K562 (cell line): ENCODE data around the gene DHDH. TPM values are rescaled to one million over a fixed set of nuclear protein-coding genes. Genes with fewer than 3 reads are reported as not detected.

ENCODE experiments used
- CC2D1A ChIP-seq: fragments of 450-650 bp; IDR thresholded peaks from 2 replicates; pipeline ENCODE4 v1.6.1; 2017; ENCODE audit warnings: mild to moderate bottlenecking
- CEBPB ChIP-seq: fragments of 450-650 bp; IDR thresholded peaks from 2 replicates; pipeline ENCODE4 v1.6.1; 2016; ENCODE audit warnings: missing genetic modification characterization, missing compliant biosample characterization
- CHD4 ChIP-seq: fragments of 200-600 bp; sonication (generic); IDR thresholded peaks from 3 replicates; pipeline ENCODE4 v1.6.1; 2012; ENCODE audit warnings: low read depth, mild to moderate bottlenecking, mixed read lengths, low read length, inconsistent platforms; ENCODE audit not compliant: insufficient read depth, insufficient replicate concordance, poor library complexity, severe bottlenecking
- KDM4B ChIP-seq, 2 experiments: fragments of 450-650 bp in 1 of 2; sonication (generic) in 1 of 2; IDR thresholded peaks; 2 replicates each; pipeline ENCODE4 v1.6.1; 2016 to 2017; ENCODE audit warnings: borderline replicate concordance in 2 of 2, antibody characterized with exemption in 1 of 2, low read depth in 1 of 2, mild to moderate bottlenecking in 1 of 2
- MTA2 ChIP-seq: fragments of 450-650 bp; IDR thresholded peaks from 2 replicates; pipeline ENCODE4 v1.6.1; 2016; ENCODE audit warnings: low read depth
- PHF21A ChIP-seq: fragments of 450-650 bp; IDR thresholded peaks from 2 replicates; pipeline ENCODE4 v1.6.1; 2017; ENCODE audit warnings: low read depth, borderline replicate concordance
- POLR2AphosphoS2 ChIP-seq: IDR thresholded peaks from 2 replicates; pipeline ENCODE4 v1.6.1; 2012; ENCODE audit warnings: low read length, improper control_type of control experiment
- POLR2G ChIP-seq: fragments of 200-400 bp; formaldehyde crosslinking; IDR thresholded peaks from 2 replicates; pipeline ENCODE4 v1.6.1; 2017; ENCODE audit warnings: low read depth, mild to moderate bottlenecking, antibody characterized with exemption, low read length, moderate library complexity
- RB1 ChIP-seq: fragments of 450-650 bp; IDR thresholded peaks from 2 replicates; pipeline ENCODE4 v1.6.1; 2017; ENCODE audit warnings: low read depth, mild to moderate bottlenecking
- RBM17 ChIP-seq: fragments of 200-400 bp; formaldehyde crosslinking; IDR thresholded peaks from 2 replicates; pipeline ENCODE4 v1.6.1; 2017; ENCODE audit warnings: low read depth, mild to moderate bottlenecking, low read length, borderline replicate concordance
- RBM25 ChIP-seq: fragments of 200-400 bp; formaldehyde crosslinking; IDR thresholded peaks from 2 replicates; pipeline ENCODE4 v1.6.1; 2018; ENCODE audit warnings: low read length, low read depth, moderate library complexity; ENCODE audit not compliant: severe bottlenecking
- SMAD3 ChIP-seq: fragments of 450-650 bp; formaldehyde crosslinking; conservative IDR thresholded peaks from 2 replicates; pipeline ENCODE4 v1.4.0; 2020; ENCODE audit warnings: mild to moderate bottlenecking
- SMARCA4 ChIP-seq: fragments of 450-650 bp; IDR thresholded peaks from 2 replicates; pipeline ENCODE4 v1.6.1; 2016
- SUPT5H ChIP-seq: fragments of 450-650 bp; IDR thresholded peaks from 2 replicates; pipeline ENCODE4 v1.6.1; 2016
- ZBTB8A ChIP-seq: fragments of 450-650 bp; IDR thresholded peaks from 2 replicates; pipeline ENCODE4 v1.6.1; 2018; ENCODE audit warnings: mild to moderate bottlenecking, moderate library complexity; ENCODE audit not compliant: partially characterized antibody
- ZC3H11A ChIP-seq: IDR thresholded peaks from 2 replicates; pipeline ENCODE4 v1.6.1; 2012; ENCODE audit warnings: low read depth, low read length, improper control_type of control experiment
- ZNF143 ChIP-seq: sonication (generic); formaldehyde crosslinking; IDR thresholded peaks from 2 replicates; pipeline ENCODE4 v1.9.0; 2022; ENCODE audit warnings: mild to moderate bottlenecking, missing genetic modification reagents
- ZNF347 ChIP-seq: fragments of 450-650 bp; formaldehyde crosslinking; IDR thresholded peaks from 2 replicates; pipeline ENCODE4 v1.4.0; 2020; ENCODE audit warnings: low read depth, mild to moderate bottlenecking, moderate library complexity
- ZNF76 ChIP-seq: fragments of 250-450 bp; sonication (Bioruptor Pico); IDR thresholded peaks from 2 replicates; pipeline ENCODE4 v1.4.0; 2020; ENCODE audit warnings: mild to moderate bottlenecking, moderate library complexity, borderline replicate concordance
- ZSCAN32 ChIP-seq: fragments of 450-650 bp; formaldehyde crosslinking; IDR thresholded peaks from 2 replicates; pipeline ENCODE4 v1.4.0; 2020; ENCODE audit warnings: mild to moderate bottlenecking, moderate library complexity
- polyA plus RNA-seq, 8 experiments: library from polyadenylated mRNA; depleted of rRNA in 4 of 8; stranded (reverse) in 5 of 8; unstranded in 3 of 8; fragments of >200 nt; fragmentation: Nextera tagmentation in 2 of 8; fragmentation: Illumina TruSeq in 1 of 8; extraction: Ambion mirVana in 2 of 8; extraction: Trizol in 1 of 8; gene quantifications; 2 replicates each; pipeline versions ENCODE4 v1.2.1 to v1.2.3, GENCODE V29; 2011 to 2014; ENCODE audit warnings: inconsistent platforms in 1 of 8, missing spikeins in 1 of 8
- total RNA-seq, 7 experiments: library from RNA; depleted of rRNA in 6 of 7; stranded (reverse); fragments of >200 nt in 6 of 7; fragmentation: Illumina TruSeq in 2 of 7; extraction: Trizol in 2 of 7; gene quantifications; 2 replicates each; pipeline versions ENCODE4 v1.2.1 to v1.2.3, GENCODE V29; 2011 to 2021; ENCODE audit warnings: low replicate concordance in 1 of 7
- TF ChIP-seq, protein P1 (sequence below): IDR thresholded peaks from 2 replicates; pipeline ENCODE4 v1.6.1; 2011; ENCODE audit not compliant: insufficient read length; ENCODE audit errors: extremely low read depth
- TF ChIP-seq, protein P2 (sequence below): IDR thresholded peaks from 3 replicates; pipeline ENCODE4 v1.6.1; 2011; ENCODE audit warnings: borderline replicate concordance, mild to moderate bottlenecking; ENCODE audit not compliant: insufficient read length, insufficient read depth
- TF ChIP-seq, protein P3 (sequence below): IDR thresholded peaks from 2 replicates; pipeline ENCODE4 v1.6.1; 2014; ENCODE audit warnings: antibody characterized with exemption
- TF ChIP-seq, protein P4 (sequence below): fragments of 250-450 bp; sonication (Bioruptor Pico); IDR thresholded peaks from 2 replicates; pipeline ENCODE4 v1.5.0; 2020; ENCODE audit warnings: mild to moderate bottlenecking, borderline replicate concordance

DHDH gene
- total and polyA plus RNA-seq, 9 of the 15 experiments (the other 6 are each of a cell fraction or from before 2014, with no cell fraction given): 0.37 to 1.9 (median 0.87) TPM

DNA sequence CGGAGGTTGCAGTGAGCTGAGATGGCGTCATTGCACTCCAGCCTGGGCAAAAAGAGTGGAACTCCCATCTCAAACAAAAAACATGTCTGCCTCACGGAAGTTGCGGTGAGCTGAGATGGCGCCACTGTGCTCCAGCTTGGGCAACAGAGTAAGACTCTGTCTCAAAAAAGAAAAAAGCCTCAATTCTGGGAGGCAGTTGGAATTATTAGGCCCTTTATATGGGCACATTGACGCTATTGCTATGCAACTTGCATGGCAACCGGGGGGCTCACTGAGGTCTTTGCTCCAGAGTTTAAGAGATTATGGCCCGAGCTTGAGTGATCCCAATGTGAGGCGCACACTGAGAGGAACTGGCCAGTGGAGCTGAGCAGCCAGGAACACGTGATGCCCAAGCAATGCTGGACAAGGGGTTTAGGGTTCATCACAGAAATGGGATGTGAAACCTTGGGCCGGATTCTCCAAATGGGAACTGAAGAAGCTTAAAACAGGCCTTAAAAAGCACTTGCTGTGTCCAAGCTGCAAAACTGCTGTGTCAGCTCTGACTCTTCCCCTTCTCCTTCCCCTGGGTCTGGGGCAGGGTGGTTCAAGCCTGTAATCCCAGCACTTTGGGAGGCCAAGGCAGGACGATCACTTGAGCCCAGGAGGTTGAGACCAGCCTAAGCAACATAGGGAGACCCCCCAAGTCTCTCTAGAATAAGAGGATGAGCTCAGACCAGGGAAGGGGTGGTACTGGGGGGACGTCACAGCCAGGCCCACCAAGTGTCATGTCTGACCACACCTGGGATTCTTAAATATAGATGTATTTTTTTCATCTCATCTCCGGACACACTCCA is 34.1 kb downstream of the DHDH start (continued):
- TF ChIP-seq, protein P1, sequence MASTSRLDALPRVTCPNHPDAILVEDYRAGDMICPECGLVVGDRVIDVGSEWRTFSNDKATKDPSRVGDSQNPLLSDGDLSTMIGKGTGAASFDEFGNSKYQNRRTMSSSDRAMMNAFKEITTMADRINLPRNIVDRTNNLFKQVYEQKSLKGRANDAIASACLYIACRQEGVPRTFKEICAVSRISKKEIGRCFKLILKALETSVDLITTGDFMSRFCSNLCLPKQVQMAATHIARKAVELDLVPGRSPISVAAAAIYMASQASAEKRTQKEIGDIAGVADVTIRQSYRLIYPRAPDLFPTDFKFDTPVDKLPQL: no peak
- TF ChIP-seq ZSCAN32 (no peak), ZNF143 (CRISPR knock-in tag) (no peak), ZNF347 (CRISPR knock-in tag) (no peak), SMAD3 (CRISPR knock-in tag) (peak; percentile 55), ZC3H11A (no peak), SMARCA4 (no peak; the same call in 1 of the 2 replicates), MTA2 (no peak), POLR2G (peak; percentile 73; the same call in 1 of the 2 replicates), CC2D1A (no peak), RBM25 (no peak), CEBPB (tag) (peak; percentile 75), ZBTB8A (no peak), SUPT5H (peak; percentile 87), POLR2AphosphoS2 (peak; percentile 99), RB1 (no peak), KDM4B (IDR thresholded peaks at IDR 0.05; ENCODE audit: borderline replicate concordance in 2 of 2, low read depth in 1 of 2) (no peak), PHF21A (no peak; the same call in 1 of the 2 replicates), RBM17 (no peak), ZNF76 (CRISPR knock-in tag) (peak; percentile 19; the same call in 1 of the 2 replicates), CHD4 (no peak)
- TF ChIP-seq, protein P2, sequence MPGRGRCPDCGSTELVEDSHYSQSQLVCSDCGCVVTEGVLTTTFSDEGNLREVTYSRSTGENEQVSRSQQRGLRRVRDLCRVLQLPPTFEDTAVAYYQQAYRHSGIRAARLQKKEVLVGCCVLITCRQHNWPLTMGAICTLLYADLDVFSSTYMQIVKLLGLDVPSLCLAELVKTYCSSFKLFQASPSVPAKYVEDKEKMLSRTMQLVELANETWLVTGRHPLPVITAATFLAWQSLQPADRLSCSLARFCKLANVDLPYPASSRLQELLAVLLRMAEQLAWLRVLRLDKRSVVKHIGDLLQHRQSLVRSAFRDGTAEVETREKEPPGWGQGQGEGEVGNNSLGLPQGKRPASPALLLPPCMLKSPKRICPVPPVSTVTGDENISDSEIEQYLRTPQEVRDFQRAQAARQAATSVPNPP: no peak
- TF ChIP-seq, protein P3, sequence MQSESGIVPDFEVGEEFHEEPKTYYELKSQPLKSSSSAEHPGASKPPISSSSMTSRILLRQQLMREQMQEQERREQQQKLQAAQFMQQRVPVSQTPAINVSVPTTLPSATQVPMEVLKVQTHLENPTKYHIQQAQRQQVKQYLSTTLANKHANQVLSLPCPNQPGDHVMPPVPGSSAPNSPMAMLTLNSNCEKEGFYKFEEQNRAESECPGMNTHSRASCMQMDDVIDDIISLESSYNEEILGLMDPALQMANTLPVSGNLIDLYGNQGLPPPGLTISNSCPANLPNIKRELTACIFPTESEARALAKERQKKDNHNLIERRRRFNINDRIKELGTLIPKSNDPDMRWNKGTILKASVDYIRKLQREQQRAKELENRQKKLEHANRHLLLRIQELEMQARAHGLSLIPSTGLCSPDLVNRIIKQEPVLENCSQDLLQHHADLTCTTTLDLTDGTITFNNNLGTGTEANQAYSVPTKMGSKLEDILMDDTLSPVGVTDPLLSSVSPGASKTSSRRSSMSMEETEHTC: peak; percentile 59; the same call in 1 of the 2 replicates
- TF ChIP-seq, protein P4, sequence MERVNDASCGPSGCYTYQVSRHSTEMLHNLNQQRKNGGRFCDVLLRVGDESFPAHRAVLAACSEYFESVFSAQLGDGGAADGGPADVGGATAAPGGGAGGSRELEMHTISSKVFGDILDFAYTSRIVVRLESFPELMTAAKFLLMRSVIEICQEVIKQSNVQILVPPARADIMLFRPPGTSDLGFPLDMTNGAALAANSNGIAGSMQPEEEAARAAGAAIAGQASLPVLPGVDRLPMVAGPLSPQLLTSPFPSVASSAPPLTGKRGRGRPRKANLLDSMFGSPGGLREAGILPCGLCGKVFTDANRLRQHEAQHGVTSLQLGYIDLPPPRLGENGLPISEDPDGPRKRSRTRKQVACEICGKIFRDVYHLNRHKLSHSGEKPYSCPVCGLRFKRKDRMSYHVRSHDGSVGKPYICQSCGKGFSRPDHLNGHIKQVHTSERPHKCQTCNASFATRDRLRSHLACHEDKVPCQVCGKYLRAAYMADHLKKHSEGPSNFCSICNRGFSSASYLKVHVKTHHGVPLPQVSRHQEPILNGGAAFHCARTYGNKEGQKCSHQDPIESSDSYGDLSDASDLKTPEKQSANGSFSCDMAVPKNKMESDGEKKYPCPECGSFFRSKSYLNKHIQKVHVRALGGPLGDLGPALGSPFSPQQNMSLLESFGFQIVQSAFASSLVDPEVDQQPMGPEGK (CRISPR knock-in tag): peak; percentile 63; the same call in 1 of the 2 replicates
